ENCODE data around the gene NRGN.

Gene NRGN

GRCh38 chr11:124739479-124740276 lies at the start of gene NRGN:
Gene NRGN, plus strand, starts transcription at chr11:124739942. Its CDS starts 143 bp downstream, at chr11:124740085.
- in situ Hi-C loops (cut with HindIII; ENCODE audit: low pct_unique_long_range_greater_than_20kb, low sequenced_read_pairs), result no loop called here
- no peak for TF ChIP-seq JUND (IDR thresholded peaks at IDR 0.05; ENCODE audit: low read depth)
- peak; percentile 97 to 100 for DNase-seq (ENCODE audit: low read depth in 1 of 2, low spot score in 1 of 2)

DNA sequence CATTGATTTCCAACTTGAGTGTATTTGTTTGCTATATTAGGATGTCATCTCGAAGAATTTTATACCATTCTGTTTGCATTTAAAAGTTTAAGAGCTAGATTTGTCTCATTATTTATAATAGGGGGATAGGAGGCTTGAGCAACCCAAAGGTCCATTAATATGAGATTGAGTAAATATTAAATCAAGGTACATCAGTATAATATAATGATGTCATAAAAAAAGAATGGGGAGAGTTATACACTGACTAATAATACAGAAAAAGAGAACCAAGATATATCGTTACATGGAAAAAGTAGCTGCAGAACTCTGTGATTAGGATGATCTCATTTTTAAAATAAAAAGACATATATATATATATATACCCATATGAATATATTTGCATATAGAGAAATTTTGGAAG lies 46.6 kb upstream of the NRGN start:
- in situ Hi-C loops (cut with HindIII; ENCODE audit: low pct_unique_long_range_greater_than_20kb, low sequenced_read_pairs), result no loop called here
- DNase-seq (ENCODE audit: low read depth in 1 of 2, low spot score in 1 of 2), result no peak
- no peak for TF ChIP-seq JUND (IDR thresholded peaks at IDR 0.05; ENCODE audit: low read depth)

DNA sequence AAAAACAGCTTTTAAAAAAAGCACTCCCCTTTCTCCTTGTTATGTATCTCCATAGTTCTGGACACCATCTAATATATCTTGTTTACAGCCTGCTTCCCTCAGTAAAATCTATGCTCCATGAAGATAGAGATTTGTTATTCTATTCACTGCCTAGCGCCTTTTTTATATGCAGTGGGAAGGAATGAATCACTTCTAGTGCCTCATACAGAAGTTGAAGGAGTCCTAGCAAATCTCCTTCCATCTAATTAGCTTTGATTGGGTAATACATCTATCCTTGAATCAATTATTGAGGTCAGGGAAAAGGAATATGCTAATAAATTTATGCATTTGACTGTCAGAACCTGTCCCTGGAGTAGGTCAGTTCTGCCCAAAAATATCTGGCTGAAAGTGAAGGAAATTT lies 40.2 kb upstream of the NRGN start:
- DNase-seq (ENCODE audit: low read depth in 1 of 2, low spot score in 1 of 2), result no peak
- TF ChIP-seq JUND (IDR thresholded peaks at IDR 0.05; ENCODE audit: low read depth), result no peak
- in situ Hi-C loops (cut with HindIII; ENCODE audit: low pct_unique_long_range_greater_than_20kb, low sequenced_read_pairs), result no loop called here

GRCh38 chr11:124700028-124700427 lies 39.7 kb upstream of the NRGN start:
- TF ChIP-seq JUND (IDR thresholded peaks at IDR 0.05; ENCODE audit: low read depth), result no peak
- in situ Hi-C loops (cut with HindIII; ENCODE audit: low pct_unique_long_range_greater_than_20kb, low sequenced_read_pairs), result no loop called here
- DNase-seq (ENCODE audit: low read depth in 1 of 2, low spot score in 1 of 2), result no peak

DNA sequence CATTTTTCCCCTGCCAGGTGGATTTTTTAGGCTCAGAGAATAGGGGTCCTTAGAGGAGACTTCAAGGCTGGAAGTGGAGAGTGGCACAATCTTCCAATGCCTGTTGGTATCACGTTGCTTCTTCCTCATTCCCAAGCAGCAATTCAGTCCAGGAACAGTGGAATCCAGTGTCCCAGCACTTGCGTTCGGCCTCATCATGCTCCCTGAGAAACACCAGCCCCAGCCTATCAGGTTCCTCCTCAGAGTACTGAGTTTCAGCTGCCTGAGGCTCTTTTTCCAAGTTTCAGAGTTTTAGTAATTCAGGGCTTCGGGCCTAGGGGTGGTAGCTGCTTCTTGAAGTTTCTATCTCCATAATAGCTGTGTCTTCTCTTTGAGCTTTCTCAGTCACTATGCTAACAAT lies 31.9 kb upstream of the NRGN start:
- DNase-seq (ENCODE audit: low read depth in 1 of 2, low spot score in 1 of 2), result peak in 1 of 2 experiments; percentile 23
- TF ChIP-seq JUND (IDR thresholded peaks at IDR 0.05; ENCODE audit: low read depth), result no peak
- in situ Hi-C loops (cut with HindIII; ENCODE audit: low pct_unique_long_range_greater_than_20kb, low sequenced_read_pairs), result no loop called here

GRCh38 chr11:124712392-124712791 lies 27.4 kb upstream of the NRGN start:
- in situ Hi-C loops (cut with HindIII; ENCODE audit: low pct_unique_long_range_greater_than_20kb, low sequenced_read_pairs), result no loop called here
- peak in 1 of 2 experiments; percentile 38 for DNase-seq (ENCODE audit: low read depth in 1 of 2, low spot score in 1 of 2)
- no peak for TF ChIP-seq JUND (IDR thresholded peaks at IDR 0.05; ENCODE audit: low read depth)

- TF ChIP-seq JUND (IDR thresholded peaks at IDR 0.05; ENCODE audit: low read depth), result no peak
- in situ Hi-C loops (cut with HindIII; ENCODE audit: low pct_unique_long_range_greater_than_20kb, low sequenced_read_pairs), result no loop called here
- DNase-seq (ENCODE audit: low read depth in 1 of 2, low spot score in 1 of 2), result no peak
Observed at GRCh38 chr11:124716591-124716990, 23.2 kb upstream of the NRGN start.

GRCh38 chr11:124717421-124717785 lies 22.3 kb upstream of the NRGN start:
- TF ChIP-seq JUND (IDR thresholded peaks at IDR 0.05; ENCODE audit: low read depth), result no peak
- DNase-seq (ENCODE audit: low read depth in 1 of 2, low spot score in 1 of 2), result no peak
- in situ Hi-C loops (cut with HindIII; ENCODE audit: low pct_unique_long_range_greater_than_20kb, low sequenced_read_pairs), result no loop called here

- in situ Hi-C loops (cut with HindIII; ENCODE audit: low pct_unique_long_range_greater_than_20kb, low sequenced_read_pairs), result no loop called here
- no peak for TF ChIP-seq JUND (IDR thresholded peaks at IDR 0.05; ENCODE audit: low read depth)
- DNase-seq (ENCODE audit: low read depth in 1 of 2, low spot score in 1 of 2), result peak; percentile 38 to 66
Observed at GRCh38 chr11:124717786-124718651, 21.7 kb upstream of the NRGN start.

GRCh38 chr11:124718801-124719200 lies 20.9 kb upstream of the NRGN start:
- no peak for DNase-seq (ENCODE audit: low read depth in 1 of 2, low spot score in 1 of 2)
- no peak for TF ChIP-seq JUND (IDR thresholded peaks at IDR 0.05; ENCODE audit: low read depth)
- in situ Hi-C loops (cut with HindIII; ENCODE audit: low pct_unique_long_range_greater_than_20kb, low sequenced_read_pairs), result no loop called here

- in situ Hi-C loops (cut with HindIII; ENCODE audit: low pct_unique_long_range_greater_than_20kb, low sequenced_read_pairs), result no loop called here
- no peak for DNase-seq (ENCODE audit: low read depth in 1 of 2, low spot score in 1 of 2)
- no peak for TF ChIP-seq JUND (IDR thresholded peaks at IDR 0.05; ENCODE audit: low read depth)
Observed at GRCh38 chr11:124719534-124719933, 20.2 kb upstream of the NRGN start.

GRCh38 chr11:124722176-124722575 lies 17.6 kb upstream of the NRGN start:
- TF ChIP-seq JUND (IDR thresholded peaks at IDR 0.05; ENCODE audit: low read depth), result no peak
- in situ Hi-C loops (cut with HindIII; ENCODE audit: low pct_unique_long_range_greater_than_20kb, low sequenced_read_pairs), result no loop called here
- DNase-seq (ENCODE audit: low read depth in 1 of 2, low spot score in 1 of 2), result no peak

All from T47D (cell line).